Activated T-cell treated with anti-CD3 and anti-CD28 coated beads for 1 hour (primary cell): ENCODE measurements around the gene AHCYL2.
"Not testable (repeated sequence)": the region's sequence is repeated elsewhere in the genome, so short reads cannot be mapped to it uniquely, and the experiment has no call there.

Experiments
- DNase-seq: peaks from one replicate; pipeline ENCODE4 v3.0.0-alpha.2; 2020; ENCODE audit warnings: low read depth

The AHCYL2 gene

GRCh38 chr7:129427526-129428045 lies 202.8 kb downstream of the AHCYL2 start:
- DNase-seq = no peak

- no peak for DNase-seq
These were observed 207.2 kb downstream of the AHCYL2 start for GRCh38 chr7:129431911-129432643.

GRCh38 chr7:129433847-129434674 lies 209.2 kb downstream of the AHCYL2 start, which contains the start of gene STRIP2:
STRIP2 (plus strand) TSS chr7:129434432; CDS start chr7:129434473, 41 bp downstream.
- DNase-seq = peak; percentile 85

- DNase-seq = no peak
These were observed 210.0 kb downstream of the AHCYL2 start for GRCh38 chr7:129434675-129435318.

GRCh38 chr7:129435414-129435829 lies 210.6 kb downstream of the AHCYL2 start:
- DNase-seq = no peak

- no peak for DNase-seq
These were observed 211.6 kb downstream of the AHCYL2 start for GRCh38 chr7:129436335-129436923.

- DNase-seq = no peak
These were observed 212.4 kb downstream of the AHCYL2 start for GRCh38 chr7:129437190-129437589.

GRCh38 chr7:129438281-129438838 lies 213.5 kb downstream of the AHCYL2 start:
- no peak for DNase-seq

- DNase-seq = no peak
These were observed 214.2 kb downstream of the AHCYL2 start for GRCh38 chr7:129438839-129439651.

- DNase-seq = no peak
These were observed 215.3 kb downstream of the AHCYL2 start for GRCh38 chr7:129439963-129440625.

GRCh38 chr7:129443612-129444011 lies 218.8 kb downstream of the AHCYL2 start:
- DNase-seq = no peak

GRCh38 chr7:129444776-129445175 lies 219.9 kb downstream of the AHCYL2 start:
- DNase-seq = not testable (repeated sequence)

- not testable (repeated sequence) for DNase-seq
These were observed 222.1 kb downstream of the AHCYL2 start for GRCh38 chr7:129446925-129447324.

GRCh38 chr7:129447445-129447844 lies 222.6 kb downstream of the AHCYL2 start:
- not testable (repeated sequence) for DNase-seq

- not testable (repeated sequence) for DNase-seq
These were observed 223.8 kb downstream of the AHCYL2 start for GRCh38 chr7:129448608-129449007.

GRCh38 chr7:129450295-129450694 lies 225.5 kb downstream of the AHCYL2 start:
- no peak for DNase-seq

GRCh38 chr7:129452589-129453231 lies 227.9 kb downstream of the AHCYL2 start:
- DNase-seq = no peak

- DNase-seq = no peak
These were observed 228.8 kb downstream of the AHCYL2 start for GRCh38 chr7:129453510-129454248.

- no peak for DNase-seq
These were observed 229.4 kb downstream of the AHCYL2 start for GRCh38 chr7:129454249-129454551.
